Stimulated activated CD4-positive, alpha-beta T cell treated with anti-CD3 and anti-CD28 coated beads, TNF-alpha, amount 100 ng/mL, for 1 hour (primary cell): ENCODE data around the gene ARHGAP29.

Experiments used
- DNase-seq, 3 donors: peaks; one replicate each; pipeline ENCODE4 v3.0.0-alpha.2; 2020; ENCODE audit warnings: low read depth in 3 of 3, low spot score in 1 of 3

The ARHGAP29 gene

GRCh38 chr1:94126651-94127050 lies 110.7 kb downstream of the ARHGAP29 start:
- DNase-seq: no peak

GRCh38 chr1:94125551-94126514 lies 111.6 kb downstream of the ARHGAP29 start:
- DNase-seq: no peak

GRCh38 chr1:94124538-94124937 lies 112.8 kb downstream of the ARHGAP29 start:
- no peak for DNase-seq

- DNase-seq: no peak
These were observed 115.0 kb downstream of the ARHGAP29 start for GRCh38 chr1:94122201-94122970.
